Smooth muscle cell (in vitro differentiated cells): Measurements from ENCODE around the gene WFDC13. TPM values are rescaled to one million over a fixed set of nuclear protein-coding genes. Genes with fewer than 3 reads are reported as not detected.
"Not testable (repeated sequence)": the region's sequence is repeated elsewhere in the genome, so short reads cannot be mapped to it uniquely, and the experiment has no call there.

ENCODE experiments used
- DNase-seq: peaks from one replicate; lab custom pipeline; 2025; ENCODE audit not compliant: unreplicated experiment; lab: John Stamatoyannopoulos, UW
- H2AFZ ChIP-seq: fragments of 200-600 bp; sonication (generic); 2 replicates; pipeline ENCODE4 v1.6.0; 2016; ENCODE audit warnings: antibody characterized with exemption, low read depth, mild to moderate bottlenecking
- H3F3A ChIP-seq: fragments of 200-600 bp; sonication (generic); 2 replicates; pipeline ENCODE4 v1.6.0; 2017; ENCODE audit warnings: antibody characterized with exemption, low read depth
- H3K27ac ChIP-seq: fragments of 200-600 bp; sonication (generic); 2 replicates; pipeline ENCODE4 v1.5.1; 2016; ENCODE audit warnings: low read depth, mild to moderate bottlenecking
- H3K27me3 ChIP-seq: fragments of 200-600 bp; sonication (generic); 2 replicates; pipeline ENCODE4 v1.6.1; 2016; ENCODE audit warnings: low read depth, mild to moderate bottlenecking
- H3K36me3 ChIP-seq: fragments of 200-600 bp; sonication (generic); 2 replicates; pipeline ENCODE4 v1.5.1; 2016; ENCODE audit warnings: low read depth
- H3K4me1 ChIP-seq: fragments of 200-600 bp; sonication (generic); 2 replicates; pipeline ENCODE4 v1.5.1; 2016; ENCODE audit warnings: low read depth
- H3K4me2 ChIP-seq: fragments of 200-600 bp; sonication (generic); 2 replicates; pipeline ENCODE4 v1.6.0; 2016; ENCODE audit warnings: mild to moderate bottlenecking
- H3K4me3 ChIP-seq: fragments of 200-600 bp; sonication (generic); 2 replicates; pipeline ENCODE4 v1.5.1; 2016; ENCODE audit warnings: mild to moderate bottlenecking
- H3K79me2 ChIP-seq: fragments of 200-600 bp; sonication (generic); 2 replicates; pipeline ENCODE4 v1.6.0; 2016; ENCODE audit warnings: low read depth, mild to moderate bottlenecking
- H3K9ac ChIP-seq: fragments of 200-600 bp; sonication (generic); 2 replicates; pipeline ENCODE4 v1.6.0; 2016; ENCODE audit warnings: low read depth
- H3K9me3 ChIP-seq: fragments of 200-600 bp; sonication (generic); replicated peaks from 2 replicates; pipeline ENCODE4 v1.5.1; 2016; ENCODE audit warnings: low read depth
- H4K20me1 ChIP-seq: fragments of 200-600 bp; sonication (generic); 2 replicates; pipeline ENCODE4 v1.6.0; 2016; ENCODE audit warnings: low read depth
- WGBS: methylation state at CpG from one replicate; pipeline ENCODE4 v1.1.7; 2016; ENCODE audit warnings: low lambda C conversion rate; 5-methylcytosine and 5-hydroxymethylcytosine counted together
- polyA plus RNA-seq: library from polyadenylated mRNA; unstranded; fragments of >200 nt; fragmentation: Nextera tagmentation; extraction: Ambion mirVana; gene quantifications from 2 replicates; pipeline ENCODE4 v1.2.1, GENCODE V29; 2016
- total RNA-seq: library from RNA; depleted of rRNA; stranded (reverse); fragments of >200 nt; gene quantifications from 2 replicates; pipeline ENCODE4 v1.2.3, GENCODE V29; 2014
- TF ChIP-seq, protein P1 (sequence below): fragments of 200-600 bp; sonication (generic); IDR thresholded peaks from 2 replicates; pipeline ENCODE4 v1.5.1; 2017; ENCODE audit warnings: borderline replicate concordance, mild to moderate bottlenecking, antibody characterized with exemption; ENCODE audit not compliant: insufficient read depth, poor library complexity, severe bottlenecking

Gene WFDC13
- total and polyA plus RNA-seq, 2 experiments from 2014 or later = not detected

DNA sequence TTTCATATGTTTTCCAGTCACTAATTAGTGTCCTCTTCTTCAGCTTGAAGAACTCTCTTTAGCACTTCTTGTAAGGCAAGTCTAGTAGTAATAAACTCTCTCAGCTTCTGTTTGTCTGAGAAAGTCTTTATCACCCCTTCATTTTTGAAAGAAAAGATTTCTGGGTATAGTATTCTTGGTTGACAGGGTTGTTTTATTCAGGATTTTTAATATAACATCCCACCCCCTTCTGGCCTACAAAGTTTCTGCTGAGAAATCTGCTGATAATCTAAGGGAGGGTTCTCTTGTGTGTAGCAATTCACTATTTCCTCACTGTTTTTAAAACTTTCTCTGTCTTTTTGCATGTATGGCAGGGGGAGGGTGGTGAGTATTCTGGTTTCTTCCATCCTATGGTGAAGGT lies 22.2 kb upstream of the WFDC13 start:
- Histone ChIP-seq H3K36me3 (no peaks in the 10 kb centered on the region), H3K9me3 (peaks cover 7% of the 10 kb centered on the region), H4K20me1 (no peaks in the 10 kb centered on the region), H3K4me1 (no peaks in the 10 kb centered on the region), H3F3A (no peaks in the 10 kb centered on the region), H2AFZ (no peak overlapping the region), H3K9ac (no peak overlapping the region), H3K79me2 (no peaks in the 10 kb centered on the region), H3K27ac (no peak overlapping the region), H3K27me3 (no peaks in the 10 kb centered on the region), H3K4me2 (no peak overlapping the region), H3K4me3 (no peak overlapping the region)
- no peak for DNase-seq
- TF ChIP-seq, protein P1, sequence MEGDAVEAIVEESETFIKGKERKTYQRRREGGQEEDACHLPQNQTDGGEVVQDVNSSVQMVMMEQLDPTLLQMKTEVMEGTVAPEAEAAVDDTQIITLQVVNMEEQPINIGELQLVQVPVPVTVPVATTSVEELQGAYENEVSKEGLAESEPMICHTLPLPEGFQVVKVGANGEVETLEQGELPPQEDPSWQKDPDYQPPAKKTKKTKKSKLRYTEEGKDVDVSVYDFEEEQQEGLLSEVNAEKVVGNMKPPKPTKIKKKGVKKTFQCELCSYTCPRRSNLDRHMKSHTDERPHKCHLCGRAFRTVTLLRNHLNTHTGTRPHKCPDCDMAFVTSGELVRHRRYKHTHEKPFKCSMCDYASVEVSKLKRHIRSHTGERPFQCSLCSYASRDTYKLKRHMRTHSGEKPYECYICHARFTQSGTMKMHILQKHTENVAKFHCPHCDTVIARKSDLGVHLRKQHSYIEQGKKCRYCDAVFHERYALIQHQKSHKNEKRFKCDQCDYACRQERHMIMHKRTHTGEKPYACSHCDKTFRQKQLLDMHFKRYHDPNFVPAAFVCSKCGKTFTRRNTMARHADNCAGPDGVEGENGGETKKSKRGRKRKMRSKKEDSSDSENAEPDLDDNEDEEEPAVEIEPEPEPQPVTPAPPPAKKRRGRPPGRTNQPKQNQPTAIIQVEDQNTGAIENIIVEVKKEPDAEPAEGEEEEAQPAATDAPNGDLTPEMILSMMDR = no peak

DNA sequence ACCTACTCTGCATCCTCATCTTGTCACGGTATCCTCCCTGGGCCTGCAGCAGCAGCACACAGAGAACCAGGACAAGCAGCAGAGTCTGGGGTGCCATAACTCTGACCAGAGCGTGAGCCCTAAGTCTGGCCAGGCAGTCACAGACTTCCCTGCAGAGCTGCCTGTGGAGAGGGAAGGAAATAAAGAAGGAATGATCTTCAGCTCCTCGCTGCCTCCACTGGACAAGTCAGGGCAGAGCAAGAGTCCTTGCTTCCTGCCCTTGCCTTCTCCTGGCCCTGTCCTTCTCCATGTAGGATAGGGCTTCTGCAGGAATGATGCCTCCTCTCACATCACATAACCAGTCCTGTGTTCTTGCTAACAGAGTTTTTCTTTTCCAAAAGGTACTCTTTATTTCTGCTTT lies 15.9 kb upstream of the WFDC13 start:
- Histone ChIP-seq H3K4me1 (no peaks in the 10 kb centered on the region), H3K9me3 (no peaks in the 10 kb centered on the region), H3K79me2 (no peaks in the 10 kb centered on the region), H3K4me3 (no peak overlapping the region), H3F3A (no peaks in the 10 kb centered on the region), H2AFZ (no peak overlapping the region), H3K9ac (no peak overlapping the region), H3K27ac (no peak overlapping the region), H3K4me2 (no peak overlapping the region), H3K27me3 (no peaks in the 10 kb centered on the region), H4K20me1 (no peaks in the 10 kb centered on the region), H3K36me3 (no peaks in the 10 kb centered on the region)
- 74% methylated on average over 3 of the region's 3 CpGs for WGBS
- TF ChIP-seq, protein P1 = no peak
- no peak for DNase-seq

DNA sequence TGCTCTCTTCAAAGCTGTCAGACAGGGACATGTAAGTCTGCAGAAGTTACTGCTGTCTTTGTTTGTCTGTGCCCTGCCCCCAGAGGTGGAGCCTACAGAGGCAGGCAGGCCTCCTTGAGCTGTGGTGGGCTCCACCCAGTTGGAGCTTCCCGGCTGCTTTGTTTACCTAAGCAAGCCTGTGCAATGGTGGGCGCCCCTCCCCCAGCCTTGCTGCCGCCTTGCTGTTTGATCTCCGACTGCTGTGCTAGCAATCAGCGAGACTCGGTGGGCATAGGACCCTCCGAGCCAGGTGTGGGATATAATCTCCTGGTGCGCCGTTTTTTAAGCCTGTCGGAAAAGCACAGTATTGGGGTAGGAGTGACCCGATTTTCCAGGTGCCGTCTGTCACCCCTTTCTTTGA lies 8.5 kb upstream of the WFDC13 start:
- H3K4me1 ChIP-seq, H3K79me2 ChIP-seq, DNase-seq, H3K4me3 ChIP-seq, H3K9me3 ChIP-seq, H3K4me2 ChIP-seq, H3K27ac ChIP-seq, H3K9ac ChIP-seq, H3K36me3 ChIP-seq, H4K20me1 ChIP-seq, H3K27me3 ChIP-seq, H2AFZ ChIP-seq, H3F3A ChIP-seq: not testable (repeated sequence)
- 89% methylated on average over 12 of the region's 12 CpGs for WGBS

DNA sequence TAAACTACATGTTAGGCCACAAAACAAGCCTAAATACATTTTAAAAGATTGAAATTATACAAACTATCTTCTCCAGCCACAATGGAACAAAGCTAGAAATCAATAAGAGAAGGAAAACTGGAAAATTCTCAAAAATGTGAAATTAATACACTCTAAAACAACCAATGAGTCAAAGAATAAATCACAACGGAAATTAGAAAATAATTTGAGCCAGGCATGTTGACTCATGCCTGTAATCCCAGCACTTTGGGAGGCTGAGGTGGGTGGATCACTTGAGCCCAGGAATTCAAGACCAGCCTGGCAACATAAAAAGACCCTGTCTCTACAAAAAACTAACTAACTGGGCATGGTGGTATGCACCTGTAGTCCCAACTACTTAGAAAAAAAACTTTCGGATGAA lies 6.3 kb upstream of the WFDC13 start:
- WGBS = 88% methylated on average over 2 of the region's 2 CpGs
- no peak overlapping the region for H3K4me3 ChIP-seq
- no peaks in the 10 kb centered on the region for H3K9me3 ChIP-seq
- no peaks in the 10 kb centered on the region for H3K4me1 ChIP-seq
- H3K4me2 ChIP-seq = no peak overlapping the region
- H4K20me1 ChIP-seq = no peaks in the 10 kb centered on the region
- no peak for DNase-seq
- no peak overlapping the region for H3K9ac ChIP-seq
- H3K27me3 ChIP-seq = no peaks in the 10 kb centered on the region
- H2AFZ ChIP-seq = no peak overlapping the region
- H3K36me3 ChIP-seq = no peaks in the 10 kb centered on the region
- TF ChIP-seq, protein P1 = no peak
- no peak overlapping the region for H3K27ac ChIP-seq
- no peaks in the 10 kb centered on the region for H3K79me2 ChIP-seq
- no peaks in the 10 kb centered on the region for H3F3A ChIP-seq
